ENCODE measurements around the gene DOK3.

Gene DOK3, protein sequence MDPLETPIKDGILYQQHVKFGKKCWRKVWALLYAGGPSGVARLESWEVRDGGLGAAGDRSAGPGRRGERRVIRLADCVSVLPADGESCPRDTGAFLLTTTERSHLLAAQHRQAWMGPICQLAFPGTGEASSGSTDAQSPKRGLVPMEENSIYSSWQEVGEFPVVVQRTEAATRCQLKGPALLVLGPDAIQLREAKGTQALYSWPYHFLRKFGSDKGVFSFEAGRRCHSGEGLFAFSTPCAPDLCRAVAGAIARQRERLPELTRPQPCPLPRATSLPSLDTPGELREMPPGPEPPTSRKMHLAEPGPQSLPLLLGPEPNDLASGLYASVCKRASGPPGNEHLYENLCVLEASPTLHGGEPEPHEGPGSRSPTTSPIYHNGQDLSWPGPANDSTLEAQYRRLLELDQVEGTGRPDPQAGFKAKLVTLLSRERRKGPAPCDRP

DNA sequence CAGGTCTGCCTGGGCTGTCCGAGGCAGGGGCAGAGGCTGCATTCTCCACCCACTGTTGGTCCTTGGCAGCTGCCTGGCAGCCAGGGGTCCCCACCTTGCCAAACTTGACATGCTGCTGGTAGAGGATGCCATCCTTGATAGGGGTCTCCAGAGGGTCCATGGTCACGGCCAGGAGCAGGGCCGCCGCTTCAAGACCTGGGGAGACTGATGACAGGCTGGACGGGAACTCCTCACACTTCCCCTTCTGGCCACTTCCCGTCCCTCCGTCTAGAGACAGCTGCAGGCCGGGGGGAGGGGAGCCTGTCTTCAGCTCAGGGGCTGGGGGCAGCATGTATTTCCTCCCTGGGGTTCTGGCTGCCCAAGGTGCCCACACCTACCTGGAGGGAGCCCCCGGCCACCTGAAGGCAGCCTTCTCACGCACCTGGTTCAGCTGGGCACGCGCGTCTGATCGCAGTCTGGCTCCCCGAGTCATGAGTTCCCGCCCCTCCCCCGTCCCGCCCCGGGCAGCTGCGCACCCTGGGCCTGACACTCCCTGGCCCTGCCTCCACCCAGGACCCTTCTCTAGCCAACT is at the start of gene DOK3:
Gene DOK3 (minus strand): TSS at position 446 of the 571 bp plus-strand sequence. CDS start 286 bp downstream, at position 160.
- DNase-seq = no peak

DNA sequence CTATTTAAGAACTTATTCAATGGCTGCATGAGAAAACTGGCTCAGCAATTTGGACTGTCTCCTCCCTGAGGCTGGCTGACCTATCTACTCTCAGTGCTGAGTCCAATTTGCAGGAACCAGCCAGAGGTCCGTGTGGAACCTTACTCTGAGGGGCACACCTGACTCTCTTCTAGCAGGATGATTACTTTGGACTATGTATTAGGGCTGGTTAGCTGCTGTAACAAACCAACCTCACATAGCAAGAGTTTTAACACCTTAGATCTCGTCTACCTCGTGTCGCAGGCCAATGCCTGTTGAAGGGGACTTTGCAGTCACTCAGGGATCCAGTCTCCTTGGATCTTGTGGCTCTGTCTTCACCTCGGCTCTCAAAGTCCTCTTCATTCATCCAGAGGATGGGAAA is 48.2 kb upstream of the DOK3 start:
- DNase-seq = no peak

DNA sequence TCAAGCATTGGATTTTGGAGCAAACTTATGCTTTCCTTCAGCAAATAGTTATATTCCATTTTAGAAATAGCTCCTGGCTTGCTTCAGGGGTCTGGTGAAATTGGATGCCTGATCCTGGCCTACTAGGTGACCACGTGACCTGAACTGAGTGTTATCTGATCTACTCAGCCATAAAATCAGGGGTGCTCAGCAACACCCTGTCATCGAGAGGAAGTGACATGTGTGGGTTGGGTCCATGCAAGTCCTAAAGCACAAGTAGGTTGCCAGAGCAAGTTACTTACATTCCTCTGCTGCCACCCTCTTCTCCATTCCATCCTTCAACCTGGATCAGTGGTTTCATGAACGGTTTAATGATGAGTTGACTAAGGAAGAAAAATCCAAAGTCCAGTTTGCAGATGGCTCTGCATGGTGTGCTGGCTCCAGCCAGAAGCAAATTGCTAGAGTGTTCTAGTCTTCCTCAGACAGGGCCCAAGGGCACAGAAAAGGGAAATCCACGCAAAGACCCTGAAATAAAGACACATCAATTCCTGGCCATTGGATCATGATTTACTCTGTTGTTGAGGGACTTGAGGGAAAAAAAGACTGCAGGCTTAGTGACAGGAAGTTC is 47.5 kb upstream of the DOK3 start:
- DNase-seq = peak; percentile 26

DNA sequence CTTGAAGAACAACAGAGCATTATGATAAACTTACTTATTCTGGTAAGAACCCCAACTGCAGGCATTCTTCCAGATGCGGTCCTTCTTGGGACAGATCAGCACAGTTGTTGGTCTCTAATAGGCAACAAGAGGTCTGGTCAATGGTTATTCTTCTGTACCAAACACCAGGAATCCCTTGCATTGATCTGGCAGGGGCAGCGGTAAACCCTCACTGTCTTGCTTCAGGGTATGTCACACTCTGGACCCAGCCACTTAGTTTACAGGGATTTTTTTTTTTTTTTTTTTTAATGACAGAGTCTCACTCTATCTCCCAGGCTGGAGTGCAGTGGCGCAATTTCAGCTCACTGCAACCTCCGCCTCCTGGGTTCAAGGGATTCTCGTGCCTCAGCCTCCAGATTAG is 46.0 kb upstream of the DOK3 start:
- DNase-seq = no peak

DNA sequence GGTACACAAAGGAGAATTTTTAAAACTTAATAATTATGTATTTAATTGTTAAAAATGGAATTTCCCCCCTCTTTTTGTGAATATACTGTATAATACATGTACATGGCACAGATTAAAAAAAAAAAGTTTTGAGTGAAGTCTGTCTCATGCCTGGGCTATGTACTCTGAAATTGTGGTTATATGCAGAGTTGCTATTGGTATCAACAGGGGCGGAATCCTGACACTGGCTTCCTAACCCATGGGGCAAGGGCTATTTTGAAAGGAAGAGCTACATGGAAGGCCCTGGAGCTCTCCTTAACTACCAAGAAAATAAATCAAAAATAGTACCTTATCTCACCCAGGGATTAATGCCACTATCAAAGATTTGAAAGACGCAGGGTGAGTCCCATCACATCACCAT is 45.6 kb upstream of the DOK3 start:
- no peak for DNase-seq

DNA sequence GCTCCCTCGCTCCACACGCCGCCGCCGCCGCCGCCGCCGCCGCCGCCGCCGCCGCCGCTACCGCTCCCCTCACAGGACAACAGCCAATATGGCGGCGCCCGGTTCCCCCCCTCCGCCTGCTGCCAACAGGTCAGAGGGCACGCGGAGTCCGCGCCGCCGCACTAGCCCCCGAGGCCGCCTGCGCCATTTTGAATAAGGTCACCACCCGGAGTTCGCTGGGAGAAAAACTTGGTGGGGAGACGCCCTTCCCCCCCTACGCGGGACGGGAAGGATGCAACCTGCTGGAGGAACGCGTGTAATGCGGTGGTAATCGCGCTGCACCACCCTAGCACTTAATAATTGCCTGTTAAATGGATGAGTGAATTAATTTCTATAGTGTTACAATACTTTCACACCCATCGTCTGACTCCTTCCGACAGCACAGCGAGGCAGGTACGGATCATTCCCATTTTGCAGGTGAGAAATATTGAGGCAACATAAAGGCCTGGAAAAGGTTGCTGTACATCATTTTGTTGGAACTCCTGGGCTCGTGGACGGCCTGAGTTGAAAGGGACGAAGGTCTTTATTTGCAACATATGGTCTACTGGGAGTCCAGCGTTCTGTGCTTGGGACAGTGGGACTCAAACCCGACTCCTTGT is 45.0 kb upstream of the DOK3 start, which contains the start of gene FAM193B:
Gene FAM193B (minus strand): TSS at position 90 of the 638 bp plus-strand sequence. CDS start 105 bp downstream, outside the sequence.
- peak; percentile 98 for DNase-seq

DNA sequence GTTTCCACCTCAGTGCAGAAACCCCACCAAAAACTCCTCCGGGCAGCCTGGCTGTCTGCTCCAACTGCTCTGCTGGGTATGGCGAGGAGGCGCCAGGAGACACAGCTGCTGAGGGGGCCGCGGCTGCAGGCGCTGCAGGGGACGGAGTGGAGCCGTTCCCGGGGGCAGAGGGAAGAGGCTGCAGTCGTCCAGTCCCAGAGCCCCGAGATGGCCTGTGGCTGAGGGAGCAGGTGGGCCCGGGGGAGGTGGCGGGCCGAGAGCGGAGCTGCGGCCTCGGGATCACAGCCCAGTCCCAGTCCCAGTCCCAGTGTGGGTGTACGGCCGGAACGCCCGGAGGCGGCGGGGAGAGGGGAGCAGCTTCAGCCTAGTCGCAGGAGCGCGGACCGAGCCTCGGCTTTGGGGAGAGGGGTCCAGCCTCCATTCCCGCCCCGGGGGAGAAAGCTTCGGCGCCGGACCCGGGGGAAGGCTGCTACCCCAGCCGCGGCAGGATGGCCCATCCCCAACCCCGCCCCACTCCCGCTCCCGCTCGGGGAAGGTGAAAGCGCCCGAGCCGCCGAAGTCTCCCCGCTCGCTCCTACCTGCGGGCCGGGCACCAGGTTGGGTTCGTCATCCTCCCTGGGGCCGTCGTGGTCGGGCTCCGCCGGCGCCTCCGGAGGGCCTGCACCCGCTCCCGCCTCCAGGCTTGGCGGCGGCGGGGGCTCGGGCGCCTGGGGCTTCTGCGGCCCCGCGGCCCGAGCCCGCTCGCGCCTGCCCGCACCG is 44.2 kb upstream of the DOK3 start:
- DNase-seq = peak; percentile 51

DNA sequence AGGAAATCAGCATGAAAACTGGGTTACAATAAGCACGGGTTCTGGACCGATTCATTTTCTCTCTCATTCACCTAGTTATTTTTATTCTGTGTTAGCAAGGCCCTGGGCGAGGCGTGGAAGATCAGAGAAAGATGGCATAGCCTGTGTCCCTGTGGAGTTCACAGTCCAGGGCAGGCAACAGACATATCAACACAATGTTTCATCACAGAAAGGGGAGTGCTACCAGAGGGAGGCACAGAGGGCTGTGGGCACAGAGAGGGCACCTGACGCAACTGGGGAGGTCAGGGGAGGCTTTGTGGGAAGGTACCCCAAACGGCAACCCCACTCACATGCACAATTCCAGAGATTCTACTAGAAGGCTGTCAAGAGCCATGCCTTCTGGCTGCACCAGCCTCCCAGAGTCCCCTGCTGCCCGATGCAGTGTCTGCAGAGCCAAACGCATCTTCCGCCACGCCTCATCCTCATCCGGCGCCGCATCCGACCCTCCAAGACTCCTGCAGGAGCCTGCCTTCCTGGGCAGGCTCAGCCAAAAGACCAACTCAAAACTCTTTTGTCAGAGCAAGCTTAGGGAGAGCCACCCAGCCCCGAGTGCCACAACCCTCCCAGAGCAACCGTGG is 43.3 kb upstream of the DOK3 start:
- no peak for DNase-seq

DNA sequence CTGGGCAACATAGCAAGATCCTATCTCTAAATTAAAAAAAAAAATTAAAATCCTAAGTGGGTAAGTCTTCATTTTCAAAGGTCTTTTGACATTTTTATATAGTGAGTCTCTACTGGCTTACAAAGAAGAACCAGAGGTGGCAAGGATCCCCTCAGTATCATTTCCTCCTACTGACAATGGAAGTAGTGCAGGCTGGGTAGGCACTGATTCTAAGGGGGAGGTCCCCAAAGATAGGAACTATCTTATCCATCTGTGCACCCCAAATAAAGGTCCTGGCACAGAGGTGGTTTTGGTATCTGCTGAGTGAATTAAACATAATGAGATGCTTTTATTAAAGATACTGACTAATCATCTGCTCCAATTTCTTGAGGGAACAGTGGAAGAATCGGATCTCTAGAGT is 40.5 kb upstream of the DOK3 start:
- no peak for DNase-seq

DNA sequence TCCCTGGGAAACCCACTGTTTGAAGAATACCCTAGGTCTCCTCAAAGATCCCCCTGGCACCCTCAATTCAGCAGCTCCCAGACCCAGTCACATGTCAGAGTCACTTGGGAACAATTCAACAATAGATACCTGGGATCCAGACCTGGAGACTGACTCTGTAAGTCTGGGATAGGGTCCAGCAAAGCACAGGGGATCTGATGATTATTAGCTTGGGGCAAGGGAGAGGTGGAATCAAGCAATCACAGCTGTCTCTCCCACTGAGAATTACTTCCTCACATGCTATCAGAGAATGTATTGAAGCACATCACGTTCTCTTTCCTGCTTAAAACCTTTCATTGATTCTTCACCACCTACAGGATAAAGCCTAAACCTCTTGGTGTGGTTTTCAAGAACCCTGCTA is 38.9 kb upstream of the DOK3 start:
- DNase-seq = no peak

DNA sequence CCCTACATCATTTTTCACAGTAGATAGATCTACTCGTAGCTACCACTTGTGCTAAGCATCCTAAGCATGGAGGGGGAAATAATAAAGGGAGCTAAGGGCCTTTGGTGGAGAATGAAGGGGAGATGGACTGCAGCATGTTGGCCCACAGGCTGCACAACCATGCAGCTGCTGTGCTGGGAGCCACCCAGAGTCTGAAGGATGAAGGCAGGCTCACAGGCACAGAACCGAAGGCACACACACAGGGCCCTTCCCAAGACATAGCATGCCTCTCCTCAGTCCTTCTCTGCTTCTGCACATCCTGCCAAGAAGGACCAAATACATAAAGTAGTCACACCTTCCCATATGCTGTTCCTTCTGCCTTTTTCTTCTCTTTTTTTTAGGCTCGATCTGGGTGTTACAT is 38.1 kb upstream of the DOK3 start:
- no peak for DNase-seq

DNA sequence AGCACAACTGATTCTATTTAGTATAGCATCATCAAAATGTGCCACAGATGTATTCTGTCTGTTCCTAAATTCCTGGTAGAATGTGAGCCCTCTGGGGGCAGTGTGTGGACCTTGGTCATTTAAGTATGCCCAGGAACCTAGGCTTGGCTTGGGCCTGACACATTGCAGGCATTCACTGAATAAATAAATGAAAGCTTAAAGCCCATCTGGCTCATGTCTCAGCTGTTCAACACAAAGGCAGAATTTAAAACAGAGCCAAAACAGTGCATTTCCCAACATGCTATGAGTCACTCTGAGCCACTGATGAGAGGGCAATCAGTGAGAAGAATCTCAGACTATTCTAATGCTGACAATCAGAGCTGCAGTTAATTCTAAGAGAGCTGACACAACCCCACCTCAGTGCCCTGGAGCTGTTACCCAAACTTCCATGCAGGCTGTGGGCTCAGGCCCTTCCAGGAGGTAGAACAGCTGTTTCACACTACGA is 36.7 kb upstream of the DOK3 start:
- DNase-seq = no peak

DNA sequence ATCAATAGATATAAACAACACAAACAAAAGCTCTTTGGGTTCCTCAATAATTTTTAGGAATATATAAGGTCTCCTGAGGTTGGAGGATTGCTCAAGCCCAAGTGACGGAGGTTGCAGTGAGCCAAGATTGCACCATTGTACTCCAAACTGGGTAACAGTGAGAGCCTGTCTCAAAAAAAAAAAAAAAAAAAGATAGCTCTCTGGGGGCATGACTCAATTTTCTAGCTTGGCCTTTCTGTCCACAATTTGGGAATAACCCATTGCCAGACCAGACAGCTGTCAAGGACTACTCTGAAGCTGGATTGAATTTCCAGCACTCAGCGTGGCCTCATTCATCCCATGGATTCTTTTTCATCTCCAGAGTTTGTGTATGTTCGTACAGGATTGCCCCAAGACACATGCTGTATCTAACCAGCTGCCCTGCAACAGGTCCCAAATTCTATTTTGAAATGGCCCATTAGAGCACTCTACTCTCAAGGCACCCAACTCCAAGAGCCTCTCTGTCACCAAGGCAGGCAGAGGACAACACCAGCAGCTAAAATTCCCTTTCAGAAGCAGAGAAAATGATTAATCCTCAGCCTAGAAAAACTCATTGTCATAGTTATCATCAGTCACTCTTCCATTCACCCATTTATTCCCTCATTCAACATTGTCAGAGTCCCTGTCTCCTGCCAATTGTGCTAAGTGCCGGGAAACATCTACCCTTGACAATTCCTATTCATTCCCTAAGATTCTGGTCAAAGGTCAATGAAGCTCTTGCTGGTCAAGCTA is 36.0 kb upstream of the DOK3 start:
- no peak for DNase-seq

DNA sequence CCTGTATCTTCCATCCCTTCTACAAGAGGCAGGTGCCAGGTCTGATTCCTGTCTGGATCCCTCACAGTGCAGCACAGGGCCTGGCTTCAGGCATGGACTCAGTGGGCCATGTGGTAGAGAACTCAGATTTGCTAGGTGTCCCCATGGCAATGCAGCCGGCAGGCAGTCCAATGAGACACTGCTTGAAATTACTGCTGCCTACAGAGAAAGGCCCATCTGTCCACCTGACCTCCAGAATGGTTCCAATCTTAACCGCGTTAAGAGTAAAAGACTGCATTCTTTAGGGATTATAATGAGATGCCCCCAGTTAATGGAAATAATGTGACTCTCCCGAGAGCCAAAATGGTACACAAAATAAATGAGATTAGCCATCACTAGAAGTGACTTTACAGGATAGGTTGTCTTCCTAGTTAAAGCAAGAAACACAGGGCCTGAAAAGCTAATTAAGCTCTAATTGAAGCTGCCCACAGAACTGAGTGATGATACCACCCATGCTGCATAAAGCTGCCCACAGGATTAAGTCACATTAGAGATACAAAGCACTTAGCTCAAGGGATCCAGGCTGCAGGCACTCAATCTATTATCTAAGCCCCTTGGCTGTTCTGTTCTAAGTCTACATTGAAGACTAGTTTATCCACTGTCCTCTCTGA is 33.3 kb upstream of the DOK3 start:
- DNase-seq = no peak

DNA sequence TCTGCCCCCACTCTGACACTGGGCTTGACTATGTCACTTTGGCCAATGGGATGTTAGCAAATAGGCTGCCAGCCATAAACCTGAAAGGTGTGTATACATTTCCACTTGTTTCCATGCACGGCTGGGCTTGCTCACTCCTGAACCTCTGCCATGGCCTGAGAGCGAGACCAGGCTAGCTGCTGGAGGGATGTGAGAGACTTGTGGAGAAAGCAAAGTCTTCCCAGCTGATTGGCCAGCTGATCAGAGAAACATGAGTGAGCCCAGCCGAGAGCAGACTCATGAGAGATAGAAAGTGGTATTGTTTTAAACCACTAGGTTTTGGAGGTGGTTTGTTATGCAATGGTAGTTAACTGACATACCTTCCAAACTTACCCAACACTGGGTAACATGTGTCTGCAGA is 30.8 kb upstream of the DOK3 start:
- DNase-seq = no peak

DNA sequence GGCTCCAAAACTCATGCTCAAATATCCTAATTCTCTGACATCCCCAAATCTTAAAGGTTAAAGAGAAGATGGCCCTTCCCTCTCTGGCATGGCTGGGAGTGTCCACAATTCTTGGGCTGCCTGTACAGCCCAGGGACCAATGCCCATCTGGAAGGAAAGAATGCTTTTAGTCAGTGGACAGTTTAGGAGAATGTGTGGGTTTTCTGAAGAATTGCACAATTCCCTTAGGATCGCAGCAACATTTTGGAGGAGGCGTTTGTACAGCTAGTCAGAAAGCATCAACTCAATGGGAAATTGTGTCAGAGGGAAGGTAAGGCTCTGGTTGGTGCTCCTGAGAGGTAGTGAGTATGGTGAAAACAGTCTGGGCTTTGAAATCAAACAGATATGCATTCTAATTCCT is 29.8 kb upstream of the DOK3 start:
- DNase-seq = no peak

DNA sequence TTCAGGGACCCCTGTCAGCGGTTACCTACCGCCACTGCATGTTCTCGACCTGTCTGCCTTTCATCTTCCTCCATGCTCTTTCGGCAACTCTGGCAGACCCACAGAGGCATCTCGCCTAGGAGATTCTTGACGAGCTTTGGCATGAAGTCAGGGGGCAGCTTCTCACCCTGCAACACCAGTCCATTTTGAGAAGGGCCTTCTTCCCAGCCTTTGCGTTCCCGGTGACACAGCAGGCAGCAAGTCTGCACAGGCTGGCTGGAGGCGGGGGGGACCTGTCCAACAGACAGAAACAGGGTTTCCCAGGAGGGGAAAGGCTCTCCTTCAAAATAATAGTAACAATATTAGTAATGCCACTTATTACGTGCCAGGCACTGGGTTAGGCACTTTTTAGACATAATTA is 29.2 kb upstream of the DOK3 start:
- DNase-seq = no peak

DNA sequence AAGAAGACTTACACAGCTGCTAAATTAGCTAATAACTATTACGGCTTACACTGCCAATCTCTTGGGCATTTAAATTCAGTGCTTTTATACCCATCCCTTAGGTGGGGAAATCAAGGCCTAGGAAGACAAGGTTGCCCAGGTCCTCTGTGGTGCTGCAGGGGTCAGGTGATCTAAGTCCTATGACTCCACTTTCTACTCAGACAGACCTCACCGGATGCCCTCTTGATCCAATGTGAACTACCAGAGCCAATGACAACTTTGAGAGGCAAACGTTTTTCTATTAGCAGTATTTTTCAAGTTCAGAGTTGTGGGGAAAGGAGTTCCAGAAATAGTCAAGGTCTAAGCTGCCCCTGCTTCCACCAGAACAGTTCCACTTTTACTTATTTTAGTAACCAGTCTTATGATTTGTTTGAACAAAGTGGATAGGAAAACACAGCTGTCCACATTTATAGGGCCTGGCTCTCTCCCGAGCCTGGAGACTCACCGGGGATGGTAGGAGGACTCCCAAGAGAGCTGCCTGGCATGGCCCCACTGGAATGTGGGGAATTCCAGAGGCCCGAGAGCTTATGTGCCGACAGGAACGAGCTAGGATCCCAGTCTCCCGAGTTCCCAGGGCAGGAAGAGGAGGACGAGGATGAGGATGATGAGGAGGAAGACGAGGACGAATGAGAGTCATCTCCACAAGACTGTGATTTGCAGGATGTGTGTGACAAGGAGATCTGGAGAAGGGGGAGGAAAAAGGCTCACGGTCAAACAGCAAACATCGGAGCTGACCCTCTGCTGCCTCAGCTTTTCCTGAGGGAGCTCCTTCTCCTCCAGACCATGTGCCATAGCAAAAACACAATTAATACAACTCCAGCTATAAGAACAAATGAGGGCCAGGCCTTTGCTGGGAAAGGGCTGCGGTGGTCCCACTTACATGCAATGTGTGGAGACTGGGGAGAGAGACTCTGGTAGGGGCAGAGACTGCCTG is 28.0 kb upstream of the DOK3 start:
- no peak for DNase-seq

DNA sequence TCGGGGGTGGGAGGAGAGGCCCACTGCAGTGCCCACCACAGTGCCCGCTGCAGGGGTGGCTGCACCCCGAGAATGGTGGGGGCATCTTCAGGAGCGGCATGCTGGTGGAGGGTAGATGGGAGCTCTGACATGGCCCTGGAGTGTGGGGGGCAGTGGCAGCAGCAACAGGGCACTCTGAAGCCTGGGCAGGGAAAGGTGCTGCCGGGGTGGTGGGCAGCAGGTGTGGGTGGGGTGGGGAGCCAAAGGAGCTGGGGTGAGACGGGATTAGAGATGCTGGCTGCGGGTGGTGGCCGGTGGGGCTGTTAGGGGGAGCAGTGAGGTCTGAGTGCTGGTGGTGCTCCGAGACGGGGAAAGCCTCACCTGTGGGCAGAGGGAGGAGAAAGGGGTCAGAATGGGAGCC is 26.8 kb upstream of the DOK3 start:
- DNase-seq = no peak

DNA sequence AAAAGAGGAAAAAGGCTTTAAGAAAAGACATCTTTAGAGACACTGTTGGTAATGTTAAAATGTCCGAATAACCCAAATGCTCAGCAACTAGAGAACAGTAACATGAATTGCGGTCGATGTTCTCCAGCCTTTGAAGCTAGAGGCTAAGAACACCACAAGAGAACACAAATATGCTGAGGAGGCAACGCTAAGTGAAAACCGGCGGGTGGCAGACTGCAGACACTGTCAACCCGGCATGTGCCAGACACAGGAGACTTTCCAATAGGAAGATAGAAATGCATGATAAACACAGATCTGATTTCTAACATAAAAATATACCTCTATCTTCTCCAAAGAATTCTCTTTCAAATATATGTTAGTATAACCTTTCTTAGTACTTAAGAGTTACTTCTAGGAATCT is 25.5 kb upstream of the DOK3 start:
- DNase-seq = no peak
